Psoas muscle (tissue), 8 donors: Measurements from ENCODE around the gene SLCO3A1. TPM values are rescaled to one million over a fixed set of nuclear protein-coding genes. Genes with fewer than 3 reads are reported as not detected.

Experiments used
- ATAC-seq, 4 donors: fragments of 200-7000 bp; cut with Tn5 transposase; one replicate each; pipeline ENCODE4 v1.9.1; 2020; ENCODE audit warnings: moderate library complexity in 3 of 4, mild to moderate bottlenecking in 2 of 4
- DNase-seq, 2 donors: peaks; one replicate each; pipeline ENCODE4 v3.0.0-alpha.2; 2020
- H3K27ac ChIP-seq: fragments of 200-600 bp; one replicate; pipeline ENCODE4 v1.8.0; 2022
- H3K27me3 ChIP-seq, 3 donors: fragments of 200-600 bp in 1 of 3; one replicate each; pipeline versions ENCODE4 v1.6.1 to v1.8.0; 2013 to 2022; ENCODE audit warnings: low read length in 2 of 3, mild to moderate bottlenecking in 2 of 3, moderate library complexity in 1 of 3; ENCODE audit not compliant: insufficient read depth in 3 of 3
- H3K36me3 ChIP-seq, 2 donors: fragments of 200-600 bp in 1 of 2; one replicate each; pipeline versions ENCODE4 v1.6.1 to v1.8.0; 2013 to 2022; ENCODE audit warnings: low read depth in 1 of 2, mild to moderate bottlenecking in 1 of 2, moderate library complexity in 1 of 2; ENCODE audit not compliant: insufficient read depth in 1 of 2
- H3K4me1 ChIP-seq: fragments of 200-600 bp; one replicate; pipeline ENCODE4 v1.8.0; 2022
- H3K4me3 ChIP-seq: fragments of 200-600 bp; one replicate; pipeline ENCODE4 v1.8.0; 2022; ENCODE audit warnings: mild to moderate bottlenecking
- H3K9me3 ChIP-seq: fragments of 200-600 bp; one replicate; pipeline ENCODE4 v1.8.0; 2022
- CTCF ChIP-seq: fragments of 200-600 bp; IDR thresholded peaks from one replicate; pipeline ENCODE4 v1.8.0; 2022; ENCODE audit warnings: antibody characterized with exemption
- WGBS, 3 donors: extraction: QIAGEN DNeasy Blood & Tissue Kit; methylation state at CpG; one replicate each; pipeline versions ENCODE4 v1.1.6 to v1.1.7; 2013; 5-methylcytosine and 5-hydroxymethylcytosine counted together
- intact Hi-C, 2 donors: fragments of 100-400 bp; cut with DNase I; formaldehyde crosslinking; loops; one replicate each; pipeline versions ENCODE4 v1.11.0 to v1.14.2; 2022
- polyA plus RNA-seq, 3 donors: library from polyadenylated mRNA; stranded (reverse); fragments of 200-250 nt; gene quantifications; one replicate each; pipeline ENCODE4 v1.2.3, GENCODE V29; 2013
- total RNA-seq, 4 donors: library from RNA; stranded (reverse); fragmentation: NEBNext Ultra II Directional in 2 of 4; extraction: Animal tissue kit (Norgen Biotek cat#: 25700) in 2 of 4; gene quantifications; one replicate each; pipeline versions ENCODE4 v1.2.1 to v1.2.4, GENCODE V29; 2021 to 2023
- donor health status: healthy with polysubstance abuse.
- donor health status: DM: no; HTN: no; CAD: no; lungs with moderate emphysema.
- donor health status: Bipolar disorder and iron deficiency.
- donor health status: healthy.
- donor health status: DM: yes; HTN: yes; CAD: no.
- donor health status: DM: no; HTN: no; CAD: no.
- donor health status: DM: no; HTN: no; CAD: no.
- donor health status: DM: yes; HTN: yes; CAD: no.

The SLCO3A1 gene
- total and polyA plus RNA-seq, 7 donors: 3.5 to 10.3 (median 9.4) TPM

- no peak for DNase-seq
- intact Hi-C loops: no loop called here
- H3K9me3 ChIP-seq: no peaks in the 10 kb centered on the region
- TF ChIP-seq CTCF: no peak
- WGBS, 3 donors: 97 to 98% (median 97%) methylated on average over 42 to 48 of the region's 48 CpGs
- H3K4me1 ChIP-seq: peaks cover 4% of the 10 kb centered on the region
- no peak for ATAC-seq
- H3K27ac ChIP-seq: no peak overlapping the region
- H3K36me3 ChIP-seq: peaks cover 0 to 7% of the 10 kb centered on the region in 2 donors
- no peak overlapping the region for H3K4me3 ChIP-seq
- no peaks in the 10 kb centered on the region for H3K27me3 ChIP-seq
Observed at GRCh38 chr15:91916051-91916450, 62.5 kb downstream of the SLCO3A1 start.

- H3K27ac ChIP-seq: no peak overlapping the region
- intact Hi-C loops: no loop called here
- 86 to 99% (median 87%) methylated on average over 4 of the region's 4 CpGs for WGBS, 3 donors
- DNase-seq: no peak
- peaks cover 0 to 7% of the 10 kb centered on the region in 2 donors for H3K36me3 ChIP-seq
- no peak for ATAC-seq
- peaks cover 10% of the 10 kb centered on the region for H3K4me1 ChIP-seq
- no peak overlapping the region for H3K4me3 ChIP-seq
- TF ChIP-seq CTCF: no peak
- H3K27me3 ChIP-seq: no peaks in the 10 kb centered on the region
- H3K9me3 ChIP-seq: no peaks in the 10 kb centered on the region
Observed at GRCh38 chr15:91917686-91918360, 64.3 kb downstream of the SLCO3A1 start.

GRCh38 chr15:91919014-91919534, 65.6 kb downstream of the SLCO3A1 start:
- H3K4me1 ChIP-seq: peaks cover 10% of the 10 kb centered on the region
- peak in 3 of 4 donors; percentile 66 to 86 (median 74) for ATAC-seq

GRCh38 chr15:91921188-91921842, 67.8 kb downstream of the SLCO3A1 start:
- Histone ChIP-seq H3K36me3 (peaks cover 0 to 5% of the 10 kb centered on the region in 2 donors), H3K4me3 (no peak overlapping the region), H3K9me3 (no peaks in the 10 kb centered on the region), H3K4me1 (peaks cover 10% of the 10 kb centered on the region), H3K27me3 (no peaks in the 10 kb centered on the region), H3K27ac (no peak overlapping the region)
- no peak for ATAC-seq
- TF ChIP-seq CTCF: no peak
- 77 to 83% (median 81%) methylated on average over 5 of the region's 5 CpGs for WGBS, 3 donors
- intact Hi-C loops: no loop called here
- DNase-seq: no peak

More at GRCh38 chr15:91919014-91919534, 65.6 kb downstream of the SLCO3A1 start:
- WGBS, 3 donors: 36 to 51% (median 48%) methylated on average over 15 of the region's 15 CpGs
- H3K9me3 ChIP-seq: no peaks in the 10 kb centered on the region
- no peak overlapping the region for H3K4me3 ChIP-seq
- intact Hi-C loops: no loop called here
- DNase-seq: no peak
- no peak overlapping the region for H3K27ac ChIP-seq
- H3K27me3 ChIP-seq: no peaks in the 10 kb centered on the region
- TF ChIP-seq CTCF: no peak
- H3K36me3 ChIP-seq: peaks cover 0 to 7% of the 10 kb centered on the region in 2 donors
